HG03457 (cell line): ENCODE measurements around the gene PPP1CB.

Experiments used
- ATAC-seq: cut with Tn5 transposase; IDR thresholded peaks from one replicate; pipeline ENCODE4 v1.9.1; 2021; ENCODE audit warnings: moderate number of reproducible peaks; ENCODE audit not compliant: unreplicated experiment

PPP1CB gene

GRCh38 chr2:28751252-28751955, at the start of gene PPP1CB:
Gene PPP1CB (plus strand): TSS chr2:28751830. CDS start chr2:28752125, 295 bp downstream.
- ATAC-seq, result peak; percentile 74

GRCh38 chr2:28702415-28702861, 49.2 kb upstream of the PPP1CB start:
- ATAC-seq, result no peak

DNA sequence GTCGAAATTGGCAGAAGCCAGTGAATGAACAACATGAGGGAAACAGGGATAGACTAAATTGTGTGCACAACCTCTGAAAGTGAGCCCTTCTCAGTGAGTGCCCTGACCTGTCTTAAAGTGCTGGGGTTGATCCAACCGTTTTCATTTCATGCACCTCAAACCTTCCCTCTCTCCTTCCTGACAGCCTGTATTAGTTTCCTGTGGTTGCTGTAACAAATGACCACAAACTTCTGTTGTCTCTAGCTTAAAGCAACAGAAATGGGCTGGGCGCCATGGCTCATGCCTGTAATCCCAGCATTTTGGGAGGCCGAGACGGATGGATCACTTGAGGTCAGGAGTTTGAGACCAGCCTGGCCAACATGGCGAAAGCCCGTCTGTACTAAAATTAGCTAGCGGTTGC, 48.8 kb upstream of the PPP1CB start:
- no peak for ATAC-seq

DNA sequence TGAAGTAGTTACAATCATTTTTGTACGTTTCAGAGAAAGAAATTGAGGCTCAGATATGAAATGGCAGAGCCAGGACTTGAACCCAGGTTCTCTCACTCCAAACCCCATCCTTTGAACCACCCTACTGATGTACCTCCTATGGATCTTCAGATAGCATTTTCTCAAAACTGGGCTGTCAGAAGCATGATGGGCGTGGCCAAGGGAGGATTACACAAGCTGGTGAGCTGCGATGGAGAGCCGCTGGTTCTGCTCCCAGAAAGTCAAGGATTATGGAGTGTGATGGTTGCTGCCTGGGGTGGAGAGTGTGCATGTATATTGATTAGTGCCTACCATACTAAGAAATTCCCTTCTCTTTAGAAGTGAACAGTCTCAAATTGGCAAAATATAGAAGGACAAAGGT, 47.0 kb upstream of the PPP1CB start:
- no peak for ATAC-seq

GRCh38 chr2:28705751-28706440, 45.7 kb upstream of the PPP1CB start:
- ATAC-seq, result no peak

DNA sequence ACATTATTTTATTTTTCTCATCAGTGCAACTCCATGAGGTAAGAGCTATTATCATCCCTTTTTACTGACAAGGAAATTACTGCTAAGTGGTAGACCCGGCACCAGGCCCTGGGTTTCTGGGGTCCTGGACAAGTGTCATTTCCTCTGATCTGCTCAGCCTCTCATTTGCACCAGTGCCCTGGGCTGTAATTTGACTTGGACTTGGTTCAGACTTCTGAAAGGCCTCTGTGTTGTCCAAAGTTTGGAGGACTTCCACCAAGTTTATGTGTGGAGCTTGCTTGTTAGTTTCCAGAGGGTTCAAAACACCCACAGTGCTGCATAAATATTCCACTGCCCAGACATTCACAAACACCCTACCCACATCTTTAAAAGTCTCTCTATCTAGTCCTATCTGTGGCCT, 44.0 kb upstream of the PPP1CB start:
- ATAC-seq, result no peak

- ATAC-seq, result no peak
Measured at GRCh38 chr2:28709101-28709500, 42.5 kb upstream of the PPP1CB start.

- ATAC-seq, result no peak
Measured at GRCh38 chr2:28710545-28710944, 41.1 kb upstream of the PPP1CB start.

GRCh38 chr2:28713577-28714298, 37.9 kb upstream of the PPP1CB start:
- no peak for ATAC-seq

DNA sequence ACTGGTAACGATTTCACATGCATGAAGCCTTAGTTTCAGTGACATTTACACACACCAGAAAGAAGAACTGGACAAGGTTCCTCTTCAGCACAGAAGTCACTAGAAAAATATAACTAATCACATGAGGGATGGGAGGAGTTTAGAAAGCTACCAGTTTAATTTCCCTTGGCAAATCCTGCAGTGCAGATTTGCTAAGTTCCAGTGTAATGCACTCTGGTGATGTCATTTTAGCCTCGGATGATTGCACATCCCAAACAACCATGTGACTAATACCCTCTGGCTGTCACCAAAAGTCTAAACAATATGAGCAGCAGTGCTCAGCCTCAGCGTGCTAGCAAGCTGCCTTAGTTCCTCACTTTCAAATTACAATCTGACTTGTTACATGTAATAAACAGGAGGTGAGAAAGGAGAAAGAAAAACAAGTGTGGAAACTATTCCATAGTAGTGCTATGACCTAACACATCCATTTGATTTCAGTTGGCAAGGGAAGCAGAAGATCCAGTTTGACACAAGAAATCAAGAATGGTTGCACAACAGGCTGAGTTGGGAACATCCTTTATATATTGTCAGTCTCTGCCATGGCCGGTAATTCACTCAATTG, 35.3 kb upstream of the PPP1CB start:
- no peak for ATAC-seq

DNA sequence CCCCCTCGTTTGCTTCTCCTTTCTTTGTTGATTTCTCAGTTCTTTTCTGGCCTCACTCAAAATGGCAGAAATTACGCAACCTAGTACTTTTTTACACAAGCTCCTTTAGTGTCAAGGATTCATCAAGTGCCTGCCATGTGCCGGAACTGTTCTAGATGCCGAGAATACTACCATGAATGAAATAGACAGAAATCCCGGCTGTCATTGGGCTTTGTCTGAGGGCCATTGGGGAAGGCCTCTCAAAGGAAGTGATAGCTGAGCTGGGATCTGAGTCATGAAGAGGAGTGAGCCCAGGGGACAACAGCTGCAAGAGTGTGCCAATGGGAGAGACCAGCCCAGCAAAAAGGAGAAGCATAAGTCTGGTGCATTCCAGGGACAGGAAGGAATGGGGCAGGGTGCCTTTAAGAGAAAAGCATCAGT, 34.3 kb upstream of the PPP1CB start:
- ATAC-seq, result no peak

- no peak for ATAC-seq
Measured at GRCh38 chr2:28720345-28720744, 31.3 kb upstream of the PPP1CB start.

- no peak for ATAC-seq
Measured at GRCh38 chr2:28721601-28722191, 29.9 kb upstream of the PPP1CB start.

DNA sequence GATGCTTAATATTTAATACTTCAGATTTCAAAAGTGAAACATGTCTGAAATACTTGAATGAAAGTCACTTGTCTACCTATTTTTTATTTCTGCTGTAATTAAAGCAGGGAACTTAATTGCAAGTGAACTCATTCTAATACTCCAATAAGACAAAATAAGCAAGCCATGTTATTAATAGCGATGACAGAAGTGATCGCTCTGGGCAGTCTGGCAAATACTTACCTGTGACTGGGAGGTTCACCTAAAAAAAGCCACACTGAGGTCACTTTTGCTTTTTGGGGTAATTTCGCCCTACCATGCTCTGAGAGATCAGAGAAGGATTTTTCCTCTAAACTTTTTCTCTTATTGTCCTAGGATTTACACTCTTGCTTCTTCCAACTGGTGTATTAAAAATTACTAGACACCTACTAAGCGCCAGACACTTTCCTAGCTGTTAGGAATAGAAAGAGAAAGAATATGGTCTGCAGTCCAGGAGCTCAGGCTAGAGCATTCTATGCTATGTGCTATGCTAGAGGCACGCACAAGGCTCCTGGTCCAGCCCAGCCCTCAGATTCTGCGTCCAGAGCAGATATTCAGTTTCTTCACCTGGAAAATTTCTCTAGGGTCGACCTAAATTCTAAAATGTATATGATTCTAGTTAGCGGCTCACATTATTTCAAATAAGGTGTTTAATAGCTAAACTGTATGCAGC, 26.5 kb upstream of the PPP1CB start:
- no peak for ATAC-seq

- ATAC-seq, result no peak
Measured at GRCh38 chr2:28726177-28726576, 25.5 kb upstream of the PPP1CB start.

GRCh38 chr2:28729698-28730097, 21.9 kb upstream of the PPP1CB start:
- no peak for ATAC-seq

GRCh38 chr2:28730641-28731146, 20.9 kb upstream of the PPP1CB start:
- no peak for ATAC-seq

DNA sequence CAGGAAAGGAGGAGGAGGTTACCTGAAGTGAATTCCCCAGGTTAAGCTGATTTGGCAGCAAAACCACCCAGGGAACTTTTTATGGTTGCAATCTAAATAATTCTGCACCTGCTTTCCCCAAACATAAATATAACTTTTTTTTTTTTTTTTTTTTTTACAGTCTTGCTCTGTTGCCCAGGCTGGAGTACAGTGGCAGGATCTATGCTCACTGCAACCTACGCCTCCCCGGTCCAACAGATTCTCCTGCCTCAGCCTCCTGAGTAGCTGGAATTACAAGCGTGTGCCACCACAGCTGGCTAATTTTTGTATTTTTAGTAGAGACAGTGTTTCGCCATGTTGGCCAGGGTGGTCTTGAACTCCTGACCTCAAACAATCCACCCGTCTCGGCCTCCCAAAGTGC, 16.1 kb upstream of the PPP1CB start:
- ATAC-seq, result no peak

- no peak for ATAC-seq
Measured at GRCh38 chr2:28736034-28736433, 15.6 kb upstream of the PPP1CB start.

GRCh38 chr2:28737655-28738054, 14.0 kb upstream of the PPP1CB start:
- ATAC-seq, result no peak
